ENCODE measurements around the gene SSTR3.

- TF ChIP-seq CTCF (IDR thresholded peaks at IDR 0.05; ENCODE audit: insufficient read depth, low read depth, low read length) = no peak
- TF ChIP-seq EZH2 (IDR thresholded peaks at IDR 0.05; ENCODE audit: insufficient read depth, low read length) = no peak
Observed at GRCh38 chr22:37196539-37197450, 15.5 kb downstream of the SSTR3 start.
